Peyer's patch (tissue), 4 donors: Measurements from ENCODE around the gene ASRGL1.

Source experiments
- POLR2A ChIP-seq, 2 donors: fragments of 450-650 bp; IDR thresholded peaks; one replicate each; pipeline ENCODE4 v1.5.1; 2017; ENCODE audit warnings: antibody characterized with exemption in 2 of 2, mild to moderate bottlenecking in 2 of 2, moderate library complexity in 2 of 2
- TF ChIP-seq, protein P1 (sequence below), 6 experiments: fragments of 450-650 bp in 4 of 6; fragments of 200-600 bp in 2 of 6; sonication (generic) in 1 of 6; IDR thresholded peaks; one replicate each; pipeline ENCODE4 v1.5.1; 2017 to 2019; ENCODE audit warnings: antibody characterized with exemption in 6 of 6, mild to moderate bottlenecking in 3 of 6, moderate library complexity in 1 of 6

DNA sequence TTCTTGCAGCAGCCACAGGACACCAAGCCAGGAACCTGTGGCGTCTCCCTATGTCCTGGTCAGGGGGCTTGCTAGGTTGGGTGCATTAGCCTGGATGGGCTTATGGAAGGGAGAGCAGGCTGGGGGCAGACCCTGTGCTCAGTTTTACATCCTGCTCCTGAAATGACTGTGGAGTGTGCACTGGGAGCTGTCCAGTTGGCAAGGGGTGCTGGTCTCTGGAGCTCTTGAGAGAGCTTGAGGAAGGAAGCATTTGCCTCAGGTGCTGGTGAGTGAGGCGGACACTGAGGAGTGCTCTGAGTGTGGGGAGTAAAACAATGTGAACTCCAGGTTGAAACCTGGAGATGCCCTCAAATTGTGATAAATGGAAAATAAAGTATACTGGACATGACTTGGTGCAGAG lies 41.7 kb upstream of the ASRGL1 start:
- no peak for TF ChIP-seq POLR2A (IDR thresholded peaks at IDR 0.05)
- TF ChIP-seq, protein P1, sequence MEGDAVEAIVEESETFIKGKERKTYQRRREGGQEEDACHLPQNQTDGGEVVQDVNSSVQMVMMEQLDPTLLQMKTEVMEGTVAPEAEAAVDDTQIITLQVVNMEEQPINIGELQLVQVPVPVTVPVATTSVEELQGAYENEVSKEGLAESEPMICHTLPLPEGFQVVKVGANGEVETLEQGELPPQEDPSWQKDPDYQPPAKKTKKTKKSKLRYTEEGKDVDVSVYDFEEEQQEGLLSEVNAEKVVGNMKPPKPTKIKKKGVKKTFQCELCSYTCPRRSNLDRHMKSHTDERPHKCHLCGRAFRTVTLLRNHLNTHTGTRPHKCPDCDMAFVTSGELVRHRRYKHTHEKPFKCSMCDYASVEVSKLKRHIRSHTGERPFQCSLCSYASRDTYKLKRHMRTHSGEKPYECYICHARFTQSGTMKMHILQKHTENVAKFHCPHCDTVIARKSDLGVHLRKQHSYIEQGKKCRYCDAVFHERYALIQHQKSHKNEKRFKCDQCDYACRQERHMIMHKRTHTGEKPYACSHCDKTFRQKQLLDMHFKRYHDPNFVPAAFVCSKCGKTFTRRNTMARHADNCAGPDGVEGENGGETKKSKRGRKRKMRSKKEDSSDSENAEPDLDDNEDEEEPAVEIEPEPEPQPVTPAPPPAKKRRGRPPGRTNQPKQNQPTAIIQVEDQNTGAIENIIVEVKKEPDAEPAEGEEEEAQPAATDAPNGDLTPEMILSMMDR (IDR thresholded peaks at IDR 0.05), result no peak
